PFSK-1 (cell line): ENCODE data around the gene SH2D7.

Experiments
- FOXP2 ChIP-seq: optimal IDR thresholded peaks from 2 replicates; pipeline ENCODE3; 2011; ENCODE audit warnings: borderline replicate concordance, control low read depth, inconsistent platforms; ENCODE audit not compliant: insufficient read depth; ENCODE audit errors: extremely low read length, extremely low read depth
- POLR2AphosphoS5 ChIP-seq: IDR thresholded peaks from 2 replicates; pipeline ENCODE4 v1.6.1; 2012; ENCODE audit warnings: low read depth, mild to moderate bottlenecking, control low read depth, low read length, moderate library complexity
- REST ChIP-seq, 2 experiments: IDR thresholded peaks; 2 replicates each; pipeline versions ENCODE4 v1.6.1 to v1.8.0; 2011 to 2012; ENCODE audit warnings: low read depth in 2 of 2, low read length in 2 of 2, control low read depth in 1 of 2, inconsistent platforms in 1 of 2, mild to moderate bottlenecking in 1 of 2, moderate library complexity in 1 of 2; ENCODE audit not compliant: insufficient read depth in 1 of 2
- TAF1 ChIP-seq: IDR thresholded peaks from 2 replicates; pipeline ENCODE4 v1.6.1; 2012; ENCODE audit warnings: low read length, control low read depth, borderline replicate concordance; ENCODE audit not compliant: insufficient read depth

- TF ChIP-seq POLR2AphosphoS5 (no peak), TAF1 (no peak), REST (IDR thresholded peaks at IDR 0.05; ENCODE audit: insufficient read depth in 1 of 2, low read depth in 2 of 2, low read length in 2 of 2) (no peak), FOXP2 (no peak)
Observed at GRCh38 chr15:78060232-78060631, 32.1 kb upstream of the SH2D7 start.
